Loucy (cell line): ENCODE results near the gene L2HGDH.

Experiments used
- H2AFZ ChIP-seq: fragments of 200-600 bp; sonication (generic); 2 replicates; pipeline ENCODE4 v1.6.0; 2016; ENCODE audit warnings: antibody characterized with exemption, mild to moderate bottlenecking, low read length, moderate library complexity
- H3F3A ChIP-seq: fragments of 200-600 bp; 2 replicates; pipeline ENCODE4 v1.6.0; 2016; ENCODE audit warnings: antibody characterized with exemption, low read depth, mild to moderate bottlenecking
- H3K27me3 ChIP-seq: fragments of 200-600 bp; sonication (generic); 2 replicates; pipeline ENCODE4 v1.6.1; 2014; ENCODE audit warnings: low read length, mild to moderate bottlenecking; ENCODE audit not compliant: insufficient read depth, poor library complexity, severe bottlenecking
- H3K36me3 ChIP-seq: fragments of 200-600 bp; sonication (generic); 2 replicates; pipeline ENCODE4 v1.6.1; 2016; ENCODE audit warnings: low read length; ENCODE audit not compliant: insufficient read depth
- H3K4me1 ChIP-seq: fragments of 200-600 bp; sonication (generic); 2 replicates; pipeline ENCODE4 v1.5.1; 2014; ENCODE audit warnings: low read length, mild to moderate bottlenecking; ENCODE audit not compliant: insufficient read depth, poor library complexity, severe bottlenecking
- H3K4me2 ChIP-seq: fragments of 200-600 bp; sonication (generic); 2 replicates; pipeline ENCODE4 v1.6.0; 2014; ENCODE audit warnings: antibody characterized with exemption, low read length, low read depth, mild to moderate bottlenecking; ENCODE audit not compliant: poor library complexity, severe bottlenecking
- H3K4me3 ChIP-seq: fragments of 200-600 bp; sonication (generic); 2 replicates; pipeline ENCODE4 v1.5.1; 2014; ENCODE audit warnings: low read length, mild to moderate bottlenecking, mixed read lengths; ENCODE audit not compliant: poor library complexity, severe bottlenecking
- H3K79me2 ChIP-seq: fragments of 200-600 bp; sonication (generic); 2 replicates; pipeline ENCODE4 v1.6.1; 2014; ENCODE audit warnings: low read length; ENCODE audit not compliant: insufficient read depth
- H3K9ac ChIP-seq: fragments of 200-600 bp; sonication (generic); 2 replicates; pipeline ENCODE4 v1.6.0; 2014; ENCODE audit warnings: mild to moderate bottlenecking, low read depth, low read length, moderate library complexity; ENCODE audit not compliant: poor library complexity, severe bottlenecking
- H3K9me2 ChIP-seq: fragments of 200-600 bp; sonication (generic); replicated peaks from 2 replicates; pipeline ENCODE4 v1.6.1; 2016; ENCODE audit warnings: low read depth, low read length, mixed read lengths
- H3K9me3 ChIP-seq: fragments of 200-600 bp; sonication (generic); 2 replicates; pipeline ENCODE4 v1.6.1; 2014; ENCODE audit warnings: mild to moderate bottlenecking, antibody characterized with exemption, low read length, low read depth; ENCODE audit not compliant: insufficient read depth
- H4K20me1 ChIP-seq: fragments of 200-600 bp; sonication (generic); 2 replicates; pipeline ENCODE4 v1.6.0; 2014; ENCODE audit warnings: antibody characterized with exemption, low read length, mild to moderate bottlenecking; ENCODE audit not compliant: insufficient read depth, poor library complexity, severe bottlenecking
- EZH2phosphoT487 ChIP-seq: fragments of 200-600 bp; IDR thresholded peaks from 2 replicates; pipeline ENCODE4 v1.6.1; 2018; ENCODE audit warnings: antibody characterized with exemption, mild to moderate bottlenecking, moderate library complexity, borderline replicate concordance
- TF ChIP-seq, protein P1 (sequence below): fragments of 200-600 bp; sonication (generic); conservative IDR thresholded peaks from 2 replicates; pipeline ENCODE4 v1.5.1; 2014; ENCODE audit warnings: mild to moderate bottlenecking, antibody characterized with exemption, low read length

The L2HGDH gene

DNA sequence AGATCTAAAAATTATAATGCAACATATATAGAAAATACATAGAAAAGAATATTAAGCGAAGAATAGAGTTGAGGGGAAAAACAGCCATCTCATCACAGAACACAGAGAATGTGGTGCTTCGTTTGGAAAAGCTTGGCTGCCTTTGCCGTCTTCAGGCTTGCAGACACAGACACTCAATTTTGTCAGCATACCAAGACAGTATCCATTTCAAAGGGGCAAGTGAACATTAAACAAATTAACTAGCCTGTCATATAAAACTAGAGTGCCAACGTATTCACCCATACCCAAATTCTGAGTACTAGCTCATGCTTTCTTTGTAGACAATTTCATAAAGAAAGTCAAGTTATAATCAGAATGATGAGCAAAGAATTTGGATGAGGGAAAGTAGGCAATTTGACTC lies 40.6 kb upstream of the L2HGDH start:
- Histone ChIP-seq H4K20me1 (no peaks in the 10 kb centered on the region), H3K4me2 (no peak overlapping the region), H3K27me3 (no peaks in the 10 kb centered on the region), H3K4me1 (peaks cover 11% of the 10 kb centered on the region), H3K9me2 (no peaks in the 10 kb centered on the region), H3K9me3 (no peaks in the 10 kb centered on the region), H3F3A (no peaks in the 10 kb centered on the region), H3K36me3 (no peaks in the 10 kb centered on the region), H2AFZ (no peak overlapping the region), H3K79me2 (no peaks in the 10 kb centered on the region), H3K9ac (no peak overlapping the region), H3K4me3 (no peak overlapping the region)
- TF ChIP-seq, protein P1, sequence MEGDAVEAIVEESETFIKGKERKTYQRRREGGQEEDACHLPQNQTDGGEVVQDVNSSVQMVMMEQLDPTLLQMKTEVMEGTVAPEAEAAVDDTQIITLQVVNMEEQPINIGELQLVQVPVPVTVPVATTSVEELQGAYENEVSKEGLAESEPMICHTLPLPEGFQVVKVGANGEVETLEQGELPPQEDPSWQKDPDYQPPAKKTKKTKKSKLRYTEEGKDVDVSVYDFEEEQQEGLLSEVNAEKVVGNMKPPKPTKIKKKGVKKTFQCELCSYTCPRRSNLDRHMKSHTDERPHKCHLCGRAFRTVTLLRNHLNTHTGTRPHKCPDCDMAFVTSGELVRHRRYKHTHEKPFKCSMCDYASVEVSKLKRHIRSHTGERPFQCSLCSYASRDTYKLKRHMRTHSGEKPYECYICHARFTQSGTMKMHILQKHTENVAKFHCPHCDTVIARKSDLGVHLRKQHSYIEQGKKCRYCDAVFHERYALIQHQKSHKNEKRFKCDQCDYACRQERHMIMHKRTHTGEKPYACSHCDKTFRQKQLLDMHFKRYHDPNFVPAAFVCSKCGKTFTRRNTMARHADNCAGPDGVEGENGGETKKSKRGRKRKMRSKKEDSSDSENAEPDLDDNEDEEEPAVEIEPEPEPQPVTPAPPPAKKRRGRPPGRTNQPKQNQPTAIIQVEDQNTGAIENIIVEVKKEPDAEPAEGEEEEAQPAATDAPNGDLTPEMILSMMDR: no peak
- no peak for TF ChIP-seq EZH2phosphoT487

DNA sequence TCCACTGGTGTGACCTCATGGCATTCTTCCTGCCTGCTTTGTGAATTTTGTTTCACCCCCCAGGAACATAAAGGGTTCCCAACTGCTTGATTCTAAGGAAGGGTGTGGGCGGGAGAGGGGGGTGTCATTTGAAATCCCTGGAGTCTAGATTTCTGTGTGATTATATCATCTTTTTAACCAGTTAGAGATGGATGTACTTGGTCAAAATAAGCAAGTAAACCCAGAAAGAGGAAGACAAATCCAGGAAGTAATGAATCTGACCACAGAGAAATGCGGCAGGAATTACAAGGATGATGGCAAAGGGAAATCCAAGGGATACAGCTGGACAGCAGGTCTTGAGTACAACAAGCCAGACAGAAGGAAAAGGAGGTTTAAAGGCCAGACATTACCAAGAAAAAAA lies 38.9 kb upstream of the L2HGDH start:
- Histone ChIP-seq H3K4me2 (no peak overlapping the region), H3K4me3 (no peak overlapping the region), H3K79me2 (no peaks in the 10 kb centered on the region), H3K9ac (no peak overlapping the region), H3K9me2 (no peaks in the 10 kb centered on the region), H3K36me3 (no peaks in the 10 kb centered on the region), H3K4me1 (peaks cover 7% of the 10 kb centered on the region), H2AFZ (no peak overlapping the region), H4K20me1 (no peaks in the 10 kb centered on the region), H3K27me3 (no peaks in the 10 kb centered on the region), H3F3A (no peaks in the 10 kb centered on the region), H3K9me3 (no peaks in the 10 kb centered on the region)
- TF ChIP-seq, protein P1: no peak
- no peak for TF ChIP-seq EZH2phosphoT487

DNA sequence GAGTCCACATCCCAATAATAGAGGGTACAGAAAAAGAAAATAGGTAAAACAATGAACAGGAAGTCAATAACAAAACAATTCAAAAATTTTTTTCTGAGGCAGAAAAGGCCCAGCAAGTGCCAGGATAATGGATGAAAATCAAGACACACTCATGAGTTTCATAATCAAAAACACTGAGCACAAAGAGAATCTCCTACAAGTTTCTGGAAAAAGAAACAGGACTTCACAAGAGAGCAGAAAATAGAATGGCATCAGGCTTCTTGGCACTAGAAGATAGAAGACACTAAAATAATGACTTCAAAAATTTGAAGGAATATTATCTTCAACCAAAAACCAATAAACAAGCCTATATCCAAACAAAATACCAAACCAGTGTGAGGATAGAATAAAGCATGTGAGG lies 36.9 kb upstream of the L2HGDH start:
- H4K20me1 ChIP-seq: no peaks in the 10 kb centered on the region
- H3K9me3 ChIP-seq: no peaks in the 10 kb centered on the region
- no peak overlapping the region for H2AFZ ChIP-seq
- no peaks in the 10 kb centered on the region for H3F3A ChIP-seq
- H3K4me3 ChIP-seq: no peak overlapping the region
- H3K9me2 ChIP-seq: no peaks in the 10 kb centered on the region
- TF ChIP-seq, protein P1: no peak
- no peak for TF ChIP-seq EZH2phosphoT487
- H3K36me3 ChIP-seq: no peaks in the 10 kb centered on the region
- no peaks in the 10 kb centered on the region for H3K27me3 ChIP-seq
- H3K4me1 ChIP-seq: peaks cover 12% of the 10 kb centered on the region
- H3K9ac ChIP-seq: no peak overlapping the region
- H3K79me2 ChIP-seq: no peaks in the 10 kb centered on the region
- H3K4me2 ChIP-seq: no peak overlapping the region
